ENCODE data around the gene IFNW1.

GRCh38 chr9:21121595-21122251 is 19.9 kb downstream of the IFNW1 start:
- TF ChIP-seq CTCF (IDR thresholded peaks at IDR 0.05; ENCODE audit: extremely low read depth in 1 of 2, insufficient read depth in 1 of 2, low read depth in 1 of 2, low read length in 2 of 2) (no peak), POLR2A (IDR thresholded peaks at IDR 0.05; ENCODE audit: low read depth, low read length) (no peak), GATA2 (IDR thresholded peaks at IDR 0.05; ENCODE audit: insufficient read depth, insufficient read length, low read depth, low read length) (no peak), POLR2AphosphoS5 (IDR thresholded peaks at IDR 0.05; ENCODE audit: insufficient read depth, low read depth, low read length) (no peak), EZH2 (IDR thresholded peaks at IDR 0.05; ENCODE audit: borderline replicate concordance, low read depth, low read length, severe bottlenecking) (no peak), MAX (IDR thresholded peaks at IDR 0.05; ENCODE audit: insufficient read depth, insufficient read length) (no peak)
